ENCODE results near the gene SPATA17.

SPATA17 gene

DNA sequence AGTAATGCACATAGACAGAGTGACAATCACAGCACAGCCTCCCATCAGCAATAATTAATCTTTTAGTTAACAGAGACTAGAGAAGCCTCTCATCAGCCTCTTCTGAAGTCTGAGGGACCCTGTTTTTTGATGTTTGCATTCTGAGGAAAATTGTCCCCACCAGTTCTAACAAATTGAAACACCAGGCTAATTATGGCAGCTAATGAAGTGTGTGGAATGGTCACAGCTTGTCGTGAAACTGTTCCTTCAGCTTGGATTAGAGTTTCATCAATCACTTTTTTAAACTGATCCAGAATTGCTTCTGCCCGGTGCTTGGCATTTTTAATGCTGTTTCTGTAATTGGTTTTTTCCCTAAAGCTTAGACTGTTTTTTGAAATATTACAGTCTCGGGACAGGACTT lies 208.0 kb downstream of the SPATA17 start:
- DNase-seq (ENCODE audit: extremely low read depth, low read depth), result no peak
- no peak for TF ChIP-seq CTCF (IDR thresholded peaks at IDR 0.05; ENCODE audit: low read depth, low read length)

- no peak for DNase-seq (ENCODE audit: extremely low read depth, low read depth)
- no peak for TF ChIP-seq CTCF (IDR thresholded peaks at IDR 0.05; ENCODE audit: low read depth, low read length)
These were observed 215.6 kb downstream of the SPATA17 start for GRCh38 chr1:217846733-217847132.

- DNase-seq (ENCODE audit: extremely low read depth, low read depth), result no peak
- TF ChIP-seq CTCF (IDR thresholded peaks at IDR 0.05; ENCODE audit: low read depth, low read length), result no peak
These were observed 216.5 kb downstream of the SPATA17 start for GRCh38 chr1:217847643-217848042.

DNA sequence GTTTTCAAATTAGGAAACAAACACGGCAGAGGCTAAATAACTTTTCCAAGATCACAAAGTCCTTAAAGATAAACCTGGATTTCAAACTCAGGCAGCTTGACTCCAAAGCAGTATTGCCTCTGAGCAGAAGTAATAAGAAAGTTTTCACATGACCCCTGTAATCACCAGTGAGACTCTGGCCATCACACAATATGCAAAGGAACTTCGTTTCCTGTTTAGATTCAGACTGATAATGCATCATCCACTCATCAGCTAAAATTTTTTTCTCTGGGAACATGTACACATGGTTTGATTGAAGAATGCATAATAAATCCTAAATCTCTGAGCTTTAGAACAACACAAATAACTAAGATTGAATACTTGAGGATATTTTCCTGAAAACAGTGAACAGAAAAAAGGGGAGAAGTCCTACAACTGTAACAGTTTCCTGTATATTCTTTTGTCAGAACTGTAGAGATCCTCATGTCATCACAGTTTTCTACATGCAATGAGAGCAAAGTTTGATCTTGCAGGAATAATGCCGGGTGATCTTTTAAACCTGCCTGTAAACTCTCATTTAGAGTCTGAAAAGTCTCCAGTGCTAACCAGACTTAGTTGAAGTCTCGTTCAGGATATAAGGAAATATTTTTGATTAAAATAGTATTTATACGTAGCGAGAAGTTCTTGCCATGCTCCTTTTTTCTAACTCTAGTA lies 225.3 kb downstream of the SPATA17 start:
- no peak for DNase-seq (ENCODE audit: extremely low read depth, low read depth)
- TF ChIP-seq CTCF (IDR thresholded peaks at IDR 0.05; ENCODE audit: low read depth, low read length), result no peak

DNA sequence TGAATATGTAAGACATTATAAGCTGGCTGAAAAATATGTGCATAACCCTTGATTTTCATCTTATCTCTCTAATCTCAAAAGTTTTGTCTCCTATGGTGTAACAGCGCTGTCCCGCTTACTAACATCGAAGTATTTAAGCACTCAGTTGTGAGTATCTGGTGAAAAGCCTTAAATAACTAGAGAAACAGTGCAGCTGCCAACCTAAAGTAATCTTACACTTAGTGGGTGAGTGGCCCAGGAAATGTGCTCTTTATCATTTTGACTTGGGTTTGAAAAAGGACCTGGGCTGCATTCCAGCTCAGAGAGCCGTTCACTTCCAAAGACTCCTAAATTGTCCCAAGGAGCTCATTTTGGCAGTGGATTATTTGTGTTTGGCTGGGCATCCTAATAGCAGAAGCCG lies 225.9 kb downstream of the SPATA17 start:
- DNase-seq (ENCODE audit: extremely low read depth, low read depth), result no peak
- no peak for TF ChIP-seq CTCF (IDR thresholded peaks at IDR 0.05; ENCODE audit: low read depth, low read length)

DNA sequence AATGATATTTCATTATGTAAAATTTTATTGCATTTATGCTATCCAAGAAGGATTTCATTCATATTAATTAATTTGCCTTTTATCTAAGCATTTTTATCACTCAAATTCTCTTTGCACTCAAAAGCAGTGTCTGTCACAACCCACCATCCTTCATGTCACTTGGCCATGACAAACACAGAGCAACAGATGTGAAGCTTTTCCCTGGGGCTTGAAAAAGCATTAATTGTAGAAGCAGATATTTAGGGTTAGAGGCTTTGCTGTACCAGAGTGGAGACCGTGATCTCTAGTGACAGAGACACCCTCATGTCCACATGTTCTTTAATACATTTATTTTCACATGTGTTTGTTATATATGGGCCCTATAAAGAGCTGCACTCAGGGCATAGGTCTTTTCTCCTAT lies 230.5 kb downstream of the SPATA17 start:
- no peak for DNase-seq (ENCODE audit: extremely low read depth, low read depth)

More for the DNA sequence above, 230.5 kb downstream of the SPATA17 start:
- no peak for TF ChIP-seq CTCF (IDR thresholded peaks at IDR 0.05; ENCODE audit: low read depth, low read length)

Data from AG09319 (cell line).